HG02970 (cell line): ENCODE results near the gene SMCO2.

Source experiments
- ATAC-seq: cut with Tn5 transposase; IDR thresholded peaks from one replicate; pipeline ENCODE4 v1.9.1; 2021; ENCODE audit warnings: mild to moderate bottlenecking, moderate library complexity, moderate number of reproducible peaks; ENCODE audit not compliant: unreplicated experiment, low FRiP score

The SMCO2 gene

DNA sequence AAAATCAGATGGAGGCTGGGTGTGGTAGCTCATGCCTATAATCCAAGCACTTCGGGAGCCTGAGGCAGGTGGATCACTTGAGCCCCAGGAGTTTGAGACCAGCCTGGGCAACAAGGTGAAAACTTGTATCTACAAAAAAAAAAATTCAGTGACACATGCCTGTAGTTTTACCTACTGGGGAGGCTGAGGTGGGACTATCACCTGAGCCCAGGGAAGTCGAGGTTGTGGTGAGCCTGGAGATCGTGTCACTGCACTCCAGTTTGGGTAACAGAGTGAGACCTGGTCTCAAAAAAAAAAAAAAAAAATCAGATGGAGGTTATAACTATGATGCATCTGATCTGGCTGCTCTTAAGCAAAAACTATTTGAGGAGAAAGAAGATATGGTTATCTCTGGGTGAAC, 50.9 kb downstream of the SMCO2 start:
- no peak for ATAC-seq

DNA sequence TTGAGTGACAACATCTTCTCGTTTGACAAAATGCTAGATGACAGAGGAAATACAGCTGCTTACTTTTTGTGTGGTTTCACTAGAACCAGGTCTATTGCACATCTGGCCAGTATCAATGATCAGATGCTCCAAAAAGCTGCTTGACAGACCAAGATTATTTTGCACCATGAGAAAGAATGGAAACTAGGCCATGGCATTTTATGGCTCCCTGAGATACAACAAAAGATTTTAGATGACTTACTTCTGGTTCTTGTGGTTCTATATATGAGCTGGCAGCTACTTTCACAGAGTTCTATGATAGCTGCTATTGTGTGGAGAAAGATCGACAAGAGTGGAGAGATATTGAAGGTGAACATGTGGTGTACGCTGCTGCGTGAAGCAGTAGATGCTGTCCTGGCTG, 51.6 kb downstream of the SMCO2 start:
- no peak for ATAC-seq

DNA sequence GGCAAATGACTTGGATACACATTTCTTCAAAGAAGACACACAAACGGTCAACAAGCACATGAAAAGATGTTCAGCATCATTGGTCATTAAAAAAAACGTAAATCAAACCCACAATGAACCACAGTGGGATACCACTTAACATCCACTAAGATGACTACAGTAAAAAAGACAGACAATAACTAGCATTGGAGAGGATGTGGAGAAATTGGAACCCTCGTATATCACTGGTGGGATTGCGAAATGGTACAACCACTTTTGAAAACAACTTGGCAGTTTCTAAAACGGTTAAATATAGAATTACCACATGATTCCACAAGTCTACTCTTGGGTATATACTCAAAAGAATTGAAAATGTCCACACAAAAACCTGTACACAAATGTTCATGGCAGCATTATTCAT, 52.2 kb downstream of the SMCO2 start:
- ATAC-seq = no peak

DNA sequence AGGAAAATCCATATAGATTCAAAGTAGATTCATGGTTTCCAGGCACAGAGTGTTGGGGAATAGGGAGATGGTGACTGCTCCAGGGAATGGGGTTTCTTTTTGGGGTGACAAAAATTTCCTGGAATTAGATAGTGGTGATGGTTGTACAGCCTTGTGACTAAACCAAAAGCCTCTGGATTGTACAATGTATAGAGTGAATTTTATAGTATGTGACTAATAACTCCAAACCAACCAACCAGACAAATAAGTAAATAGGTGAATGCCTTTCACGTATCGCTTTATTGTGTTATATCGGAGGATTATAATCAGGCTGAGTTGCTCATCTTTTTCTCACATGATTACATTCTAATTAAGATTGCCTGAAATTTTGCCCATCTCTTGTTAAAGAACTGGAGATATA, 52.8 kb downstream of the SMCO2 start:
- ATAC-seq = no peak

DNA sequence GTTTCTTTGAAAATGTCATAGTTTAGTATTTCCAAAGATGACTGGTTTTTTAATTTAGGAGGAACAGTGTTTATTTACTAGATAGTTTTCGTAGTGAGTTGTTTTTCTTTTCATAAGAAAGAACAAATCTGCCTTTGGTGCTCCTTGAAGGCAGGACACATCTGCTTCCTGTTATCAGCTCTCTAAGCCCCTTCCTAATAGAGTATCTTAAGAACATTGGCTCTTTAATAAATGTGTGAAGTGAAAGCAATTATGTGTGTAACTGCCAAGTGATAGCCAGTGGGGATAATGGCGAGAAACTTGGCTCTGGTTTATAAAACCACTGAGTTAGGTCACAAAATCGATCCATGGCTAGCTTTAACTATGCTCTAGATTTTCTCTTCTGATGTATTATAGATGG, 54.0 kb downstream of the SMCO2 start:
- ATAC-seq = no peak

DNA sequence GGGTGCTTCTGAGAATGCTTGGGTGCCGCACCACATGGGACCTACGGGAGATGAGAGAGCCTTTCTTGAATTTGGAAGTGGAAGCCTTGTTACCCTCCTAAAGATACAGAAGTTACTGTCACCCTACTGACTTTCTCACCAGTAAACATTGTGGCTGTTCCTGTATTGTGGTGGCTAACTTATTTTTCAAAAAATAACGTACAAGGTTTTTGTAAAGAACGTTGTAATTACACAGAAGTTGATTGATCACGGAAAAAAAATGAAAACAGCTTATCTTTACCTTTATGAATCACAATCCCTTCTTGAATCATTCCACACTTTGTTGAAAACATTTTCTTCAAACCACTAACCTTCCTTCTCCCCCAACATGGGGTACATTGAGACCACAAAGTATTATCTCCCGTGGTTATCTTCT, 55.5 kb downstream of the SMCO2 start:
- no peak for ATAC-seq

DNA sequence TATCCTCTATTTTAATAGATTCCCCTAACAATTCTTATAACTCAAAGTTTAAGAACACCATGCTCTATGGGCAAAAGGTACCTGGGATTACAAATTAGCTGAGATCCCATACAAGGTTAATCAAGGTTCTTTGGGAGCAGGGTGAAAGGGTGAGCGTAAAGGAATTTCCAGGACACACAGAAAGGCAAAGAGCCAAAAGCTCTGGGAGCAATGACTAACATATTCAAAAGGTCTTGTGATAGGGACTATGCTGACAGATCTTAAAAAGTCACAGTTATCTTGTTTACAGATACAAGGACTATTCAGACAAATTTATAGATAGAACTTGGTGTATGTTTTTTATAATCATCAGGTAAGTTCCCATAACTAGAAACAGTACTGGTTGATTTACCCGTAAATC, 58.0 kb downstream of the SMCO2 start:
- ATAC-seq = no peak

DNA sequence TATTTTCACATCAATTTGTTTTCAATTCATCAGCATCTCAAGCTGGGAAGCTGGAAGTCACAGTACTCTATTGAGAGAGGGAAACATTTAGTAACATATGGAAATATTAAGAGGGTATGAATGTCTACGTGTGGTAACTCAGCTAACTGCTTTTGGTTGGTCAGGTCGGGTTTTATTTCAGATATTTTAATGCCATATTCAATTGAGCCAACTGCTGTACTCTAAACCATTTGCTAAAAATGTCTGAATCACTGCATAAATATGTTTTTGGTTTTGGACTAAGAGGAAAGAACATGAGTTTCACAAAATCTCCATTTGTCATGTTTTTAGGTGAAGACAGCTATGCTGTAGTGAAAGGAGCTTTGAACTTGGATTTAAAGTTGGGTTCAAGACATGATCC, 58.6 kb downstream of the SMCO2 start:
- no peak for ATAC-seq

DNA sequence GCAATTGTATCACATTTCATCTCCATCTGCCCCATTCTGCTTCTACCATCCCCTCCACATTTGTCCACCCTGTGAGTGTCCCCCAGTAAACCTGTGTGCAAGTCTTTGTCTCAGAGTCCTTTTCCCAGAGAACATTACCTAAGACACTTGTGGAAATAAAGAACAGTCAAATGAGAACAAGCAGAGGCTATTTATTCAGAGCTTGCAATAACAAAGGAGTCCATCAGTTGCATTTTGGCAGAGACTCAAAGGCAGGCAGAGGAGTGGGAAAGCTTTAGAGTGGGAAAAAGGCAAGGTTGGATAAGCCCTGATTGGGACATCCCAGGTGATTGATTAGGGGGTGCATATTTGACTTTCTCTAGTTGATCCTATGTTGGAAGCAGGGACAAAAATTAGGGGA, 59.2 kb downstream of the SMCO2 start:
- no peak for ATAC-seq

DNA sequence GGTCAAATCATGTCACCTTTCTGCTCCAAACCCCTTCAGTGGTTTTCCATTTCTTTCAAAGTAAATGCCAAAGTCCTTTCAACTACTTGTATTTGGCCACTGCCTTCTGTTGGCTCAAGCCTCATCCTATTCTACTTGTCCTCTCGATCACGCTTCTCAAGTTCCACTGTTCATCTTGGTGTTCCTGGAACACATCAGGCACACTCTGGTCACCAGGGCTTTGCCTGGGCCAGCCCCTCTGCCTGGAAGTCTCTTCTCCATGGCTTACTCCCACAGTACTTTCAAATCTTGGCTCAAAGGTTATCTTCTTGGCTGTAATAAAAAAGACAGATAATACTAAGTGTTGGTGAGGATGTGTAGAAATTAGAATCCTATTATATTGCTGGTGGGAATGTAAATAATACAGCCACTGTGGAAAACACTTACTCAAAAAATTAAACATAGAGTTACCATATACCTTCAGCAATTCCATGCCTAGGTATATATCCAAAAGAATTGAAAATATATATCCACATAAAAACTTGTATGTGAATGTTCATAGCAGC, 60.2 kb downstream of the SMCO2 start:
- no peak for ATAC-seq

DNA sequence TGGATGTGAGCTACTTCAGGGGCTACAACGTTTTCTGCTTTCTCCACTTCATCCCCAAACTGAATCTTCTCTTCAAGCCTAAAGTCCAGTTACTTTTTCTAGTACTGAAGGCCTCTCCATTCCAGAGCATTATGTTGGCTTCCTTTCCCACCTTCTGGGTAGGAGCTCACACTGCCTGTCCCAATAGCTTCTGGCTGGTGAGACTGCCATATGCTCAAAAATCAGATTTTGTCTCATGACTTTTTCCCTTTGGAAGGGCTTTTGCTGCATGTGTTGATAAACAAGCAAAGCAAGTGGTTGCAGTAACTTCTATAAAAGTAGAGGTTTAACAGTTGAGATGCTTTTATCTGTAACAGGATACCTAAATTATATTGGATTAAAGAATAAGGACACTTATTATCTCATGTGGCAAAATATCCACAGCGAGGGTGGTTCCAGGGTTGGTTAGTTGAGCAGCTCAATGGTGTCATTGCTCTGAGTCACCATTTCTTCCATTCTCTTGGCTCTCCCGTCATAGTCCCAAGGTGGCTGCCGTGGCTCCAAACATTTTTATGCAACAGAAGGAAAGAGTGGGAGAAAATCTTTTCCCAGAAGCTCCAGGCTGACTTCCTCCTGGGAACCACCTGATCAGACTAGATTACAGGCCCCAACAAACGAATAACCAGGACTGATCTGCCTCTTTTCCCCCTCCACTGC, 62.3 kb downstream of the SMCO2 start:
- no peak for ATAC-seq

DNA sequence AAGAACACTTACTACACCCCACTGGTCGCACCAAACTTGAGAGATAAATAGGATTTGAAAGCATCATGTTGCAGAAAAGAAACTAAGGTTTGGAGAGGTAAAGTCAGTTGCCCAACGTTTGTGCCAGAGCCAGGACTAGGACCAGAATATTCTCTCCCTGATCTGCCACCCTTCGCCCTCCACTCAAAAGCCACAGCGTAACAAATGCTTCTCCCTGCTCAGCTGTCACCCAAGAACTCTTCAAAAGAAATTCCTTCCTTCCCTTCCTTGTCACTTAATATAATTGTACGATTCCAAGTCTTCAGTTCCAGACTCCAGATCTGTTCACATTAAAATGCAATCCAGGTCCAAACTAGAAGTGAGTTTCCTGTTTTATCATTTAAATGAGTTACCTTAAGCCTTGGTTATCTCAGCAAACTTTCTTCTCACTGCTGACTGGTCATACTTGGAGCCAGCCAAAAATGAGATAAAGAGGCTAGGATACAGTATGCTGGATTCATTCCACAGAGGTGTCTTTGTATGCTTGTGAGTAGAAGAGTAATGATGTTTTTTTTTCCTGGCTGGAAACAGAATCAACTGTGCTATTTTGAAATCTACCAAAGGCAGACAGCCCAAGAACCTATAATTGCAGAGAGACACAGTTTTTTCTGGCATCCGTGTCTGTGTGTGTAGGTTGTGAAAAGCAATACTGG, 64.6 kb downstream of the SMCO2 start:
- ATAC-seq = no peak

DNA sequence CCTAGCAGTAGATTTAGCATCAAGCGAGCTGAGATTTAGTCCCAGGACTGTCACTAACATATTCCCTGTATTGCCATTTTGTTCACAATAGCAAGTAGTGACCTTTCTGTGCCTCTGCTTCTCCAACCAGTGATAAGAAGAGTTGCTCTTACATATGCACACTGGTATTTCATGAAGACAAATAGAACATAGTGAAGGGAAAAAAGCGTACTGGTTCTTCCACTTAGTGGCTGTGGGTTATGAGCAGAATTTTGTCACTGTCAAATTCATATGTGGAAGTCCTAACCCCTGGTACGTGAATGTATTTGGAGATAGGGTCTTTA, 65.1 kb downstream of the SMCO2 start:
- no peak for ATAC-seq

DNA sequence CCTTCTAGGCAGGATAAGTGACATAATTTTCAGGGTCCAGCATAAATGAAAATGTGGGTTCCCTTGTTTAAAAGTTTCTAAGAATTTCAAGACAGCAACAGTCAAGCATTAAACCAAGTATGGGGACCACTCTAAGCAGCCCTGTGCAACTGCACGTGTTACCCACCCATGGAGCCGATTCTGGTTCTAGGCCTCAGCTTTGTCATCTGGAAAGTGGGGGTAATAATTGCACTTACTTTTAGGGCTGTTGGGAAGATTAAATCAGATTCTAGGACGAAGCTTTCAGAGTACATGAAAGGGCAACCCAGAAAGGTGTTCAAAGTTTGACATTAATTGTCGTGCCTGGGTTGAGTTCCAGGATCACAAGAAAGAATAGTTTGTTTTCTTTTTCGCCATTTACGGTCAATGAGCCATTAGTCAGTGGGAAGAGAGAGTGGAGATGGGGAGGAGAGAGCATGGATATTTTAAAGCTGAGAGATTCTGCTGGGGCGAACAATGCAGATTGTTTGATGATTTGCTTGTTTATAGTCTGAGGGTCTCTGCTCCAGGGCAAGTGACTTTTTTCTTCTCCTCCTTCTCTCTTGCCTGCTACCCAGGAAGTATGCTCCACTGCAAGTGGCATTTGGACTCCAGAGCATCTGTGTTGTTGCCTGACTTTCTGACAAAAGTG, 66.8 kb downstream of the SMCO2 start:
- no peak for ATAC-seq

DNA sequence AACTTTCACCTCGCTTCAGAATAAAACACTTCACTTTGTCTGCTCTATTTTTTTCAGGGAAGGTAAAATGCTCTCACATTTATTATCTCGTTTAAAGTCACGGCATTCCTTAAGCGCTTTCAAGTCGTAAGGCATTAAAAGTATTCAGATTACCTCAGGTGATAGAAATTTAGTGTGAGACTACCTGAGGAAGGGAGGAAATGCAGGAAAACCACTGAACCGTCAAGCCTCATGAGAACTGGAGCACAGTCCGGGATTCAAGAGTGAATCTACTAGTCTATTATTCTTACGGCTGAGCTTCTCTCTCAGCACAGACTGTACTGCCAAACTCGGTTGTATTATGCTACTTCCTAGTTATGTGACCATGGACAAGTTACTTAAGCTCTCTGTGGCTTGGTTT, 69.1 kb downstream of the SMCO2 start:
- no peak for ATAC-seq

DNA sequence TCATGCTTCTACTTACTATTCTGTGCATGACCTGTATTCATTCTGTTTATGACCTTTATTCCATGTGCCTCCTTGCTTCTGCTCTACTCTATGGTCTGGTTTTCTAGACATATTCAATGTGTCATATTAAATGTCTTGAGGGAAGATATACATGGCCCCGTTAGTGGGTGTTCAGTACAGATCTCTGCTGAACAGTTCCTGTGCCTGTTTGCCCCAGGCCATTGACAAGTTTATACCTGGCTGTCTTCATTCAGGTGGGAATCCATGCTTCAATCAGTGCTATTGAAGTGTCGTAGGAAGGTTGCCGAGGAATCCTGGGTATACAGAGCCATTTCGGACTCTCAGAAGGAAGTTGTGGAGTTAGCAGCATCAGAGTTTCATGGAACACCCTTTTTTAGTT, 70.1 kb downstream of the SMCO2 start:
- ATAC-seq = no peak

DNA sequence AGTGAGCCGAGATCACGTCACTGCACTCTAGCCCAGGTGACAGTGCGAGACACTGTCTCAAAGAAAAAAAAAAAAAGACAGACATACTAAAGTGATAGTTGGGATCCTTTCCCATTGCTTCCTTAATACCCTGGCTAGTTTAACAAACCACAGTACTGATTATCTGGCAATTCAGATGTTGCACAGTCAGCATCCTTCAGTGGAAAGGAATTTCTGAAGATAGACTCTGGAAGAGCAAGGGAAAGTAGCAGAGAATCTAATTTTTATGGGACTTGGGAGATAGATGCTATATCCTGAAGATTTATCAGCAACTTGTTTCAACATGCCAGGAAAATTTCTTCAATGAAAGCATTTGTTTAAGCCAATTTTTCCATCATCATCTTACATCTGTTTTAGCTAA, 71.0 kb downstream of the SMCO2 start:
- ATAC-seq = no peak

DNA sequence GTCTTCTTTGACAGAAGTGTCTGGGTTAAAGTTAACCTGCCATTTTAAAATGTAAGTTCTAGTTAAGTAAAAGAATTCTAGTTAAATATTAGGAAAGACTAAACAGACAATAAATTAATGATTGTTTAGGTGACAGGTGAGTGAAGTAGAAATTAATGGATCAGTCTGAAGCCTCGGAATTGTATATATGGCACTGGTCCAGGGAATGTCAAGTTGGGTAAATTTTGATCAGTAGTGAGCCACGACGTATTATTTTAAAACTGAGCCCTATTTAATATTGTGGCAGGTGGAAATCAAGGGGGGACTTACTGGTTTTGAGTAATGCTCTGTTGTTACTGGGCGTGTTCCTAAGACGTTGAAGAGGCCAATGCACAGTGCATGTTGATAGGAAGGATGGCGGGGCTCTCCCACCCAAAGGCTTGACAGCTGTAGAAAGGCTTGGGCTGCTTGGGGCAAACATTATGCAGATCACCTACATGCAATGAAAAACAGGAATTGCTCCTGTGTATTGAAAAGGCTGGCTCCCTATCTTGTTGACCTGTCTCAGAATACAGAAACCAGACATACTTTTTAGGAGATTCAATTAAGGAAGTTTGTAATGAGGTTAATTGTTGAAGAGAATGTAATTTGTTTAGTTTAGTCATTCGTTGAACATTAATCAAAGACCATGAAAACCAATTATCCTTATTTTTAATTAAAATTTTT, 71.6 kb downstream of the SMCO2 start:
- no peak for ATAC-seq

DNA sequence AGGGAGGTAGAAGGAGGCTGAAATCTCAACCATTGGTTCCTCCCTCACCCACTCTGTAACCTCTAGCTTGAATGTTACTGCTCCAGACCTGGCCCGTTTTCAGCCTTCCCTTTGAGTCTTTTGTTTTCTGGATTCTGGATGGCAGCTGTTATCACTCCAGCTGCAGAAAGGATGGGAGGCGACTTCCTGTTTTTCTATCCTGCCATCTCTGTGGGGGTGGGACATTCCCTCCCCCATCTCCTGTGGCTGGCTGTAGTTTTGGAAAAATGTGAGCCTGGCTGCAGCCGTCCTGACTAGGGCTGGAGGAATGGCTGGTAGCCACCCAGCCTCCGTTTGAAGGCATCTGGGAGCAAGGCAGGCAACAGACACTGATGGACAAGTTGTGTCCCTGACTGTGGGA, 74.5 kb downstream of the SMCO2 start:
- no peak for ATAC-seq

DNA sequence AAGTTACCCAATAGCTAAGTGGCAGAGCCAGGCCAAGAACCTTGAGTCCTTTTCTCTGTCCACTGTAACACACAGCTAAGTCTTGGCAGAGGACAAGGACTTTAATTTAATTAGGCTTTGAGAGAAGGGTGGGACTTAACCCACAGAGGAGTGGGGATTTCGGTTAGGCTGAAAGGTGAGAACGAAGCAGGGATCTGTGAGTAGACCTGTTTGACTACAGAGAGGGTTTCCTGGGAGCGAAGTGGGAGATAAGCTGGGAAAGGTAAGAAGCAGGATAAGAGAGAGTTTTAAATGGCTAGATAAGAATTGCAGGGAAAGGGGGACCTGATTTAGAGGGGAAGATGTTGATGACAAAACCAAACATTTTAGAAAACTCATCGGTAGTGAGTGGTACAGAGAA, 75.4 kb downstream of the SMCO2 start:
- ATAC-seq = no peak

DNA sequence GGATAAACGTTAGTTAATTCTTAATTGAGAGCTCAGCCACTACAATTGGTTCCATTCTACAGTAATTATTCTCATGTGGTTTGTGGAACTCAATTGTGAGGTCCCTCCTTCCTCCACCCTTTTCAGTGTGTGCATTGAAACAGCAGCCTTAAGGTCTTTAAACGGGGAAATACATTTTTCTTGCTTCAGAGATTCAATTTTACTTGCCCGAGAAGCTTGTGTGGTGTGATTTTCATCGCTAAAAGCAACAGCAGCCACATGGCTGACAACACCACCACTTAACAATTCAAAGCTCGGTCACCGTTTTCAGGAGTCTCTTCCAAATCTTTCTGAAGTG, 76.7 kb downstream of the SMCO2 start:
- ATAC-seq = no peak
